A549 (cell line): ENCODE results near the gene ESPNL.

Experiments
- CBX8 ChIP-seq: fragments of 200-600 bp; sonication (generic); IDR thresholded peaks from 2 replicates; pipeline ENCODE4 v1.6.1; 2016
- CHD4 ChIP-seq: fragments of 200-600 bp; sonication (generic); IDR thresholded peaks from 2 replicates; pipeline ENCODE4 v1.6.1; 2016; ENCODE audit warnings: antibody characterized with exemption, mild to moderate bottlenecking, borderline replicate concordance
- CTCF ChIP-seq: fragments of >200 bp; sonication (Bioruptor Twin); formaldehyde crosslinking; IDR thresholded peaks from 3 replicates; pipeline ENCODE4 v1.5.1; 2016
- EP300 ChIP-seq, 2 experiments: fragments of >200 bp; sonication (Bioruptor Twin); formaldehyde crosslinking; IDR thresholded peaks; 2 replicates in 1 of 2; 3 replicates in 1 of 2; pipeline ENCODE4 v1.6.1; 2016 to 2017
- FOSL2 ChIP-seq, 2 experiments: fragments of 450-650 bp in 1 of 2; fragments of >200 bp in 1 of 2; sonication (Bioruptor Twin) in 1 of 2; formaldehyde crosslinking; IDR thresholded peaks; 2 replicates each; pipeline versions ENCODE4 v1.5.0 to v1.6.1; 2016 to 2020; ENCODE audit warnings: mild to moderate bottlenecking in 1 of 2, moderate library complexity in 1 of 2
- HMGXB4 ChIP-seq: fragments of 250-450 bp; sonication (Bioruptor Pico); IDR thresholded peaks from 2 replicates; pipeline ENCODE4 v1.5.0; 2021; ENCODE audit warnings: mild to moderate bottlenecking, moderate library complexity, borderline replicate concordance
- JUNB ChIP-seq: fragments of >200 bp; sonication (Bioruptor Twin); formaldehyde crosslinking; IDR thresholded peaks from 2 replicates; pipeline ENCODE4 v1.6.1; 2016
- MAFK ChIP-seq: fragments of 450-650 bp; IDR thresholded peaks from 2 replicates; pipeline ENCODE4 v1.6.1; 2014; ENCODE audit not compliant: partially characterized antibody
- NR3C1 ChIP-seq: fragments of >200 bp; sonication (Bioruptor Twin); formaldehyde crosslinking; IDR thresholded peaks from 3 replicates; pipeline ENCODE4 v1.6.1; 2017
- POLR2A ChIP-seq: IDR thresholded peaks from 2 replicates; pipeline ENCODE4 v1.6.1; 2012; ENCODE audit warnings: mild to moderate bottlenecking, low read length
- REST ChIP-seq: fragments of 200-600 bp; sonication (generic); IDR thresholded peaks from 2 replicates; pipeline ENCODE4 v1.6.1; 2016; ENCODE audit warnings: antibody characterized with exemption, mild to moderate bottlenecking, moderate library complexity

GRCh38 chr2:238114851-238115660, 14.9 kb downstream of the ESPNL start:
- no peak for TF ChIP-seq HMGXB4 (CRISPR knock-in tag)
- TF ChIP-seq CTCF: no peak
- no peak for TF ChIP-seq NR3C1
- TF ChIP-seq FOSL2 (IDR thresholded peaks at IDR 0.05): no peak
- TF ChIP-seq FOSL2 (CRISPR knock-in tag; IDR thresholded peaks at IDR 0.05): no peak
- no peak for TF ChIP-seq POLR2A
- TF ChIP-seq JUNB: no peak
- TF ChIP-seq REST: no peak
- no peak for TF ChIP-seq MAFK
- no peak for TF ChIP-seq CBX8
- TF ChIP-seq EP300 (IDR thresholded peaks at IDR 0.05): no peak
- TF ChIP-seq CHD4: no peak
